ENCODE measurements around the gene NCOA3. TPM values are rescaled to one million over a fixed set of nuclear protein-coding genes. Genes with fewer than 3 reads are reported as not detected.

Gene NCOA3
- total RNA-seq, 1 donor from 2014 or later: 25.5 TPM

GRCh38 chr20:47583551-47583950 lies 81.9 kb downstream of the NCOA3 start:
- H3K4me3 ChIP-seq (ENCODE audit: low read depth, low read length): no peak overlapping the region
- no peaks in the 10 kb centered on the region for H3K27me3 ChIP-seq (ENCODE audit: control insufficient read depth, insufficient read depth, low read length)
- FAIRE-seq (no peak), DNase-seq (ENCODE audit: low read depth) (no peak)
- TF ChIP-seq, protein P1, sequence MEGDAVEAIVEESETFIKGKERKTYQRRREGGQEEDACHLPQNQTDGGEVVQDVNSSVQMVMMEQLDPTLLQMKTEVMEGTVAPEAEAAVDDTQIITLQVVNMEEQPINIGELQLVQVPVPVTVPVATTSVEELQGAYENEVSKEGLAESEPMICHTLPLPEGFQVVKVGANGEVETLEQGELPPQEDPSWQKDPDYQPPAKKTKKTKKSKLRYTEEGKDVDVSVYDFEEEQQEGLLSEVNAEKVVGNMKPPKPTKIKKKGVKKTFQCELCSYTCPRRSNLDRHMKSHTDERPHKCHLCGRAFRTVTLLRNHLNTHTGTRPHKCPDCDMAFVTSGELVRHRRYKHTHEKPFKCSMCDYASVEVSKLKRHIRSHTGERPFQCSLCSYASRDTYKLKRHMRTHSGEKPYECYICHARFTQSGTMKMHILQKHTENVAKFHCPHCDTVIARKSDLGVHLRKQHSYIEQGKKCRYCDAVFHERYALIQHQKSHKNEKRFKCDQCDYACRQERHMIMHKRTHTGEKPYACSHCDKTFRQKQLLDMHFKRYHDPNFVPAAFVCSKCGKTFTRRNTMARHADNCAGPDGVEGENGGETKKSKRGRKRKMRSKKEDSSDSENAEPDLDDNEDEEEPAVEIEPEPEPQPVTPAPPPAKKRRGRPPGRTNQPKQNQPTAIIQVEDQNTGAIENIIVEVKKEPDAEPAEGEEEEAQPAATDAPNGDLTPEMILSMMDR (IDR thresholded peaks at IDR 0.05; ENCODE audit: insufficient read depth, low read length, severe bottlenecking): no peak
- peaks cover 1% of the 10 kb centered on the region for H3K36me3 ChIP-seq (ENCODE audit: control insufficient read depth, insufficient read depth, low read length)

DNA sequence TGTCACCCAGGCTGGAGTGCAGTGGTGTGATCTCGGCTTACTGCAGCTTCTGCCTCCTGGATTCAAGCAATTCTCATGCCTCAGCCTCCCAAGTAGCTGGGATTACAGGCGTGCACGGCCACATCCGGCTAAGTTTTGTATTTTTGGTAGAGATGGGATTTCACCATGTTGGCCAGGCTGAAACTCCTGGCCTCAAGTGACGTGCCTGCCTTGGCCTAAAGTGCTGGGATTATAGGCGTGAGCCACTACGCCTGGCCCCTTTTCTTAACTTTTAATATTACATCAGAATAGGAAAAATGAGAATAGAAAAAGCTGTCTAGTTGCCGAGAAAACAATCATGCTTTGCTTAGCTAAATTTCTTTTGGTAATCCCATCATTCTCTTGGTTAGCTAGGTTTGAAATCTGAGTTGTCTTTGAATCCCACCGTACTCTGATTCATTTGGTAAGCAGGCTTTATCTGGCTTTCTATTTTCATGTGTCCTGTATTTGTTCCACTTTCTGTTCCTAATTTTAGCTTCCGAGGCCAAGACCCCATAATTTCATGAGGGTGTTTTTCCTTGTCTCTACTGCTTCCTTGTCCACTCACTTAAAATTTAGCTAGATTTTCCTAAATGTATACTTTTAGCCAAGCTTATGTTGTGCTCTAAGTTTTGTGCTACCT lies 83.5 kb downstream of the NCOA3 start:
- H3K36me3 ChIP-seq (ENCODE audit: control insufficient read depth, insufficient read depth, low read length): peaks cover 1% of the 10 kb centered on the region
- no peak for DNase-seq (ENCODE audit: low read depth)
- no peak for FAIRE-seq
- TF ChIP-seq, protein P1 (IDR thresholded peaks at IDR 0.05; ENCODE audit: insufficient read depth, low read length, severe bottlenecking): no peak
- no peak overlapping the region for H3K4me3 ChIP-seq (ENCODE audit: low read depth, low read length)
- H3K27me3 ChIP-seq (ENCODE audit: control insufficient read depth, insufficient read depth, low read length): no peaks in the 10 kb centered on the region

DNA sequence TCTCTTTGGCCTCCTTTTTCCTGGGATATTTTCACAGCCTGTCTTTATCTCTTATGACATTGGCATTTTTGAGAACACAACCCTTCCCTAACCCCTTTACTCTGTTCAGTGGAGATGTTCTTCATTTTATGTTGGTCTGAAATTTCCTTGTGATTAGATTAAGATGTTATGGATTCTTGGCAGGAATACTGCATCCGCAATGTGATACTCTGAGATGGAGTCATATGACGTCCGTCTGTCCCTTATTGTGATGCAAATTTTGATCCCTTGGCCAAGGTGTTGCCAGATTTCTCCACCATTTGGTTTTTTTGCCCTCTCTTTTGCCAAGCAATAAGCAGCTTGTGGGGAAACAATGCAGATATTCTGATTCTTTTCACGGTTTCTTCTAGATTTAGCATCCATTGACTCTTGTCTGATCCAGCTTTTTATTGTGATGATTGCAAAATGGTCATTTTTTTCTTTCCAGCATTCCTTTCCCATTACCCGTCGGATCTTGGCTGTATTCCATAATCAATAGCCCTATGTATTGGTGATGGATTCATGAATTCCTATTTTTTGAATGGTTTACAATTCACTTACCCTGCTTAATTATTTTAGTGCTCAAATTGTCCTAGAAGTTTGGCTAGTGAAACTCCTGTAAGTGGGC lies 85.1 kb downstream of the NCOA3 start:
- no peaks in the 10 kb centered on the region for H3K27me3 ChIP-seq (ENCODE audit: control insufficient read depth, insufficient read depth, low read length)
- TF ChIP-seq, protein P1 (IDR thresholded peaks at IDR 0.05; ENCODE audit: insufficient read depth, low read length, severe bottlenecking): no peak
- H3K36me3 ChIP-seq (ENCODE audit: control insufficient read depth, insufficient read depth, low read length): peaks cover 1% of the 10 kb centered on the region
- no peak for FAIRE-seq
- H3K4me3 ChIP-seq (ENCODE audit: low read depth, low read length): no peak overlapping the region
- peak; percentile 18 for DNase-seq (ENCODE audit: low read depth)

DNA sequence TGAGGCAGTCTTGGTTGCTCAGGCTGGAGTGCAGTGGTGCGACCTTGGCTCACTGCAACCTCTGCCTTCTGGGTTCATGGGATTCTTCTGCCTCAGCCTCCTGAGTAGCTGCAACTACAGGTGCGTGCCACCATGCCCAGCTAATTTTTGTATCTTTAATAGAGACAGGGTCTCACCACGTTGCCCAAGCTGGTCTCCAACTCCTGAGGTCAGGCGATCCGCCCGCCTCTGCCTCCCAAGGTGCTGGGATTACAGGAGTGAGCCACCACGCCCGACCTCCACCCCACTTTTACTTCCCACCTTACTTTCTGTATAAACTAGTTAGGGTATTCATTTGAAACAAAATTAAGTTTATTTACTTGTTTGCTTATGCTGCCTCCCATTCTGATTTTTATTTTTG lies 86.5 kb downstream of the NCOA3 start:
- FAIRE-seq: no peak
- TF ChIP-seq, protein P1 (IDR thresholded peaks at IDR 0.05; ENCODE audit: insufficient read depth, low read length, severe bottlenecking): no peak
- H3K27me3 ChIP-seq (ENCODE audit: control insufficient read depth, insufficient read depth, low read length): no peaks in the 10 kb centered on the region
- H3K36me3 ChIP-seq (ENCODE audit: control insufficient read depth, insufficient read depth, low read length): peaks cover 1% of the 10 kb centered on the region
- no peak overlapping the region for H3K4me3 ChIP-seq (ENCODE audit: low read depth, low read length)
- DNase-seq (ENCODE audit: low read depth): no peak

DNA sequence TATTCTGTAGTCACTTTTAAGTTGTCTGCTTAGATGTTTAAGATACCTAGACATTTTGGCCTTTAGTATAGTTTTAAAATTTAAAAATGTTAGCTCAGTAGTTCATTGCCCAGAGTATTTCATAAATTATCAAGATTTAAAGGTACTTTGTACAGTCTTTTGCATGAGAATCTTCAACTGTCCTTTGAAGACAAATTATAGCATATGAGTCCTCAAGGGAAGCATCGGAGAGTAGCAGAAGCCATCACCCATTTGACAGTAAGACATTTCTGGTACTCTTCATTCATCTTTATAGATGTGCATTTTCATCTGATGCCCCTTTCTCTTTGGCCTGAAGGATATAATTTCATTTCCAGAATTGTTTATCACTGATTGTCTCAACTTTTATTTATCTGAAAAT lies 89.5 kb downstream of the NCOA3 start:
- H3K36me3 ChIP-seq (ENCODE audit: control insufficient read depth, insufficient read depth, low read length): no peaks in the 10 kb centered on the region
- H3K27me3 ChIP-seq (ENCODE audit: control insufficient read depth, insufficient read depth, low read length): no peaks in the 10 kb centered on the region
- no peak overlapping the region for H3K4me3 ChIP-seq (ENCODE audit: low read depth, low read length)
- no peak for DNase-seq (ENCODE audit: low read depth)
- TF ChIP-seq, protein P1 (IDR thresholded peaks at IDR 0.05; ENCODE audit: insufficient read depth, low read length, severe bottlenecking): no peak
- FAIRE-seq: no peak

Measured in bronchial epithelial cell (primary cell).